ENCODE data around the gene HS3ST3A1. TPM values are rescaled to one million over a fixed set of nuclear protein-coding genes. Genes with fewer than 3 reads are reported as not detected.

Gene HS3ST3A1
- total and polyA plus RNA-seq, 8 donors: 0.56 to 10.7 (median 1.8) TPM; not detected in 1

GRCh38 chr17:13634021-13634420 is 32.3 kb upstream of the HS3ST3A1 start:
- WGBS, 5 donors: 68 to 85% (median 76%) methylated on average over 1 of the region's 1 CpG
- H3K27ac ChIP-seq: no peak overlapping the region
- no peaks in the 10 kb centered on the region for H3K36me3 ChIP-seq
- H3K4me1 ChIP-seq: no peaks in the 10 kb centered on the region
- H3K9me3 ChIP-seq: no peaks in the 10 kb centered on the region
- intact Hi-C loops (cut with DNase I; ENCODE audit: low total_unique reads): no loop called here
- TF ChIP-seq POLR2A (IDR thresholded peaks at IDR 0.05) (no peak), POLR2AphosphoS5 (IDR thresholded peaks at IDR 0.05) (no peak), EP300 (IDR thresholded peaks at IDR 0.05) (no peak), CTCF (IDR thresholded peaks at IDR 0.05) (no peak)
- no peak overlapping the region for H3K4me3 ChIP-seq
- DNase-seq: no peak
- H3K27me3 ChIP-seq: peaks cover 0 to 9% (median 0%) of the 10 kb centered on the region in 3 donors

GRCh38 chr17:13631529-13631928 is 29.8 kb upstream of the HS3ST3A1 start:
- intact Hi-C loops (cut with DNase I; ENCODE audit: low total_unique reads): no loop called here
- Histone ChIP-seq H3K36me3 (no peaks in the 10 kb centered on the region), H3K27me3 (peaks cover 0 to 13% (median 0%) of the 10 kb centered on the region in 3 donors), H3K27ac (no peak overlapping the region), H3K4me1 (no peaks in the 10 kb centered on the region), H3K9me3 (no peaks in the 10 kb centered on the region), H3K4me3 (no peak overlapping the region)
- WGBS, 5 donors: 68 to 76% (median 75%) methylated on average over 2 of the region's 2 CpGs
- TF ChIP-seq POLR2AphosphoS5 (IDR thresholded peaks at IDR 0.05): no peak
- no peak for TF ChIP-seq POLR2A (IDR thresholded peaks at IDR 0.05)
- no peak for TF ChIP-seq EP300 (IDR thresholded peaks at IDR 0.05)
- TF ChIP-seq CTCF (IDR thresholded peaks at IDR 0.05): no peak
- no peak for DNase-seq

GRCh38 chr17:13626703-13627102 is 25.0 kb upstream of the HS3ST3A1 start:
- DNase-seq: no peak
- Histone ChIP-seq H3K27me3 (peaks cover 0 to 5% (median 0%) of the 10 kb centered on the region in 3 donors), H3K4me1 (no peaks in the 10 kb centered on the region), H3K27ac (no peak overlapping the region), H3K36me3 (no peaks in the 10 kb centered on the region), H3K9me3 (peaks cover 0 to 11% (median 4%) of the 10 kb centered on the region in 4 donors), H3K4me3 (no peak overlapping the region)
- intact Hi-C loops (cut with DNase I; ENCODE audit: low total_unique reads): no loop called here
- WGBS, 5 donors: 90 to 98% (median 93%) methylated on average over 1 of the region's 1 CpG
- TF ChIP-seq CTCF (IDR thresholded peaks at IDR 0.05) (no peak), POLR2A (IDR thresholded peaks at IDR 0.05) (no peak), EP300 (IDR thresholded peaks at IDR 0.05) (no peak), POLR2AphosphoS5 (IDR thresholded peaks at IDR 0.05) (no peak)

GRCh38 chr17:13619462-13619861 is 17.7 kb upstream of the HS3ST3A1 start:
- Histone ChIP-seq H3K27me3 (peaks cover 0 to 11% (median 0%) of the 10 kb centered on the region in 3 donors), H3K4me1 (no peaks in the 10 kb centered on the region), H3K4me3 (no peak overlapping the region), H3K36me3 (no peaks in the 10 kb centered on the region), H3K27ac (no peak overlapping the region), H3K9me3 (peaks cover 0 to 16% (median 10%) of the 10 kb centered on the region in 4 donors)
- no peak for DNase-seq
- intact Hi-C loops (cut with DNase I; ENCODE audit: low total_unique reads): no loop called here
- 70 to 91% (median 79%) methylated on average over 4 of the region's 4 CpGs for WGBS, 5 donors
- no peak for TF ChIP-seq POLR2A (IDR thresholded peaks at IDR 0.05)
- TF ChIP-seq EP300 (IDR thresholded peaks at IDR 0.05): no peak
- no peak for TF ChIP-seq POLR2AphosphoS5 (IDR thresholded peaks at IDR 0.05)
- no peak for TF ChIP-seq CTCF (IDR thresholded peaks at IDR 0.05)
